MM.1S (cell line): ENCODE measurements around the gene CSF1R.

ENCODE experiments used
- DNase-seq: peaks from one replicate; pipeline ENCODE4 v3.0.0-alpha.2; 2015
- H2AFZ ChIP-seq: fragments of 300-600 bp; sonication (generic); 2 replicates; pipeline ENCODE4 v1.6.0; 2016; ENCODE audit warnings: antibody characterized with exemption, low read length
- H3F3A ChIP-seq: fragments of 300-600 bp; sonication (generic); 2 replicates; pipeline ENCODE4 v1.6.1; 2016; ENCODE audit warnings: mild to moderate bottlenecking, antibody characterized with exemption, low read length, moderate library complexity, mixed read lengths; ENCODE audit not compliant: insufficient read depth
- H3K27ac ChIP-seq: fragments of 300-600 bp; sonication (generic); 2 replicates; pipeline ENCODE4 v1.5.1; 2016; ENCODE audit warnings: mild to moderate bottlenecking, low read length
- H3K27me3 ChIP-seq: fragments of 300-600 bp; sonication (generic); replicated peaks from 2 replicates; pipeline ENCODE4 v1.6.0; 2016; ENCODE audit warnings: low read length; ENCODE audit not compliant: insufficient read depth
- H3K36me3 ChIP-seq: fragments of 300-600 bp; sonication (generic); replicated peaks from 2 replicates; pipeline ENCODE4 v1.6.1; 2016; ENCODE audit warnings: mild to moderate bottlenecking, low read length, mixed read lengths; ENCODE audit not compliant: insufficient read depth
- H3K4me1 ChIP-seq: fragments of 300-600 bp; sonication (generic); 2 replicates; pipeline ENCODE4 v1.6.1; 2016; ENCODE audit warnings: low read length, mixed read lengths
- H3K4me2 ChIP-seq: fragments of 300-600 bp; sonication (generic); 2 replicates; pipeline ENCODE4 v1.6.0; 2016; ENCODE audit warnings: low read depth, low read length
- H3K4me3 ChIP-seq: fragments of 300-600 bp; sonication (generic); 2 replicates; pipeline ENCODE4 v1.5.1; 2016; ENCODE audit warnings: low read length, mixed read lengths
- H3K79me2 ChIP-seq: fragments of 300-600 bp; sonication (generic); 2 replicates; pipeline ENCODE4 v1.6.1; 2016; ENCODE audit warnings: mixed run types, low read length, mixed read lengths
- H3K9ac ChIP-seq: fragments of 300-600 bp; sonication (generic); 2 replicates; pipeline ENCODE4 v1.6.1; 2016; ENCODE audit warnings: low read length, mixed read lengths
- H3K9me2 ChIP-seq: fragments of 300-600 bp; sonication (generic); replicated peaks from 2 replicates; pipeline ENCODE4 v1.6.1; 2016; ENCODE audit warnings: mild to moderate bottlenecking, low read length, mixed read lengths; ENCODE audit not compliant: insufficient read depth
- H3K9me3 ChIP-seq: fragments of 300-600 bp; sonication (generic); replicated peaks from 2 replicates; pipeline ENCODE4 v1.6.1; 2016; ENCODE audit warnings: mild to moderate bottlenecking, low read length, mixed read lengths; ENCODE audit not compliant: insufficient read depth
- H4K20me1 ChIP-seq: fragments of 300-600 bp; sonication (generic); 2 replicates; pipeline ENCODE4 v1.6.1; 2016; ENCODE audit warnings: mild to moderate bottlenecking, low read length, moderate library complexity, mixed read lengths; ENCODE audit not compliant: insufficient read depth
- CTCF ChIP-seq: fragments of 300-600 bp; sonication (generic); IDR thresholded peaks from 2 replicates; pipeline ENCODE4 v1.5.1; 2016; ENCODE audit warnings: antibody characterized with exemption, low read length, mixed read lengths
- EZH2 ChIP-seq: fragments of 300-600 bp; sonication (generic); optimal IDR thresholded peaks from 2 replicates; pipeline ENCODE3; 2017; ENCODE audit warnings: low read depth, mild to moderate bottlenecking, antibody characterized with exemption, low read length, mixed read lengths
- EZH2phosphoT487 ChIP-seq: fragments of 300-600 bp; sonication (generic); IDR thresholded peaks from 2 replicates; pipeline ENCODE4 v1.6.1; 2018; ENCODE audit warnings: antibody characterized with exemption, low read length

CSF1R gene

GRCh38 chr5:150114773-150115408, 28.5 kb upstream of the CSF1R start:
- no peak overlapping the region for H2AFZ ChIP-seq
- no peak overlapping the region for H3K4me2 ChIP-seq
- H3K9ac ChIP-seq = no peak overlapping the region
- no peak for DNase-seq
- no peaks in the 10 kb centered on the region for H3K4me1 ChIP-seq
- no peaks in the 10 kb centered on the region for H4K20me1 ChIP-seq
- H3K27me3 ChIP-seq = no peaks in the 10 kb centered on the region
- H3K9me3 ChIP-seq = no peaks in the 10 kb centered on the region
- H3K36me3 ChIP-seq = no peaks in the 10 kb centered on the region
- H3K9me2 ChIP-seq = no peaks in the 10 kb centered on the region
- no peak for TF ChIP-seq EZH2
- TF ChIP-seq CTCF = no peak
- no peak for TF ChIP-seq EZH2phosphoT487
- no peak overlapping the region for H3K27ac ChIP-seq
- no peaks in the 10 kb centered on the region for H3K79me2 ChIP-seq
- H3K4me3 ChIP-seq = no peak overlapping the region
- no peaks in the 10 kb centered on the region for H3F3A ChIP-seq

GRCh38 chr5:150114102-150114641, 27.8 kb upstream of the CSF1R start:
- H3K4me3 ChIP-seq = no peak overlapping the region
- H3K4me1 ChIP-seq = no peaks in the 10 kb centered on the region
- no peaks in the 10 kb centered on the region for H3K9me2 ChIP-seq
- no peak overlapping the region for H2AFZ ChIP-seq
- H3K4me2 ChIP-seq = no peak overlapping the region
- no peaks in the 10 kb centered on the region for H3K27me3 ChIP-seq
- no peak for TF ChIP-seq CTCF
- TF ChIP-seq EZH2phosphoT487 = no peak
- TF ChIP-seq EZH2 = no peak
- no peak overlapping the region for H3K9ac ChIP-seq
- no peaks in the 10 kb centered on the region for H3F3A ChIP-seq
- H4K20me1 ChIP-seq = no peaks in the 10 kb centered on the region
- no peak for DNase-seq
- no peak overlapping the region for H3K27ac ChIP-seq
- no peaks in the 10 kb centered on the region for H3K79me2 ChIP-seq
- H3K9me3 ChIP-seq = no peaks in the 10 kb centered on the region
- H3K36me3 ChIP-seq = no peaks in the 10 kb centered on the region

GRCh38 chr5:150113047-150113744, 26.8 kb upstream of the CSF1R start:
- no peak for TF ChIP-seq CTCF
- Histone ChIP-seq H3K9me3 (no peaks in the 10 kb centered on the region), H3K9ac (no peak overlapping the region), H3K27ac (no peak overlapping the region), H3K4me2 (no peak overlapping the region), H3K27me3 (no peaks in the 10 kb centered on the region), H3K36me3 (no peaks in the 10 kb centered on the region), H3K4me1 (no peaks in the 10 kb centered on the region), H4K20me1 (no peaks in the 10 kb centered on the region), H2AFZ (no peak overlapping the region), H3K4me3 (no peak overlapping the region), H3K79me2 (no peaks in the 10 kb centered on the region), H3F3A (no peaks in the 10 kb centered on the region), H3K9me2 (no peaks in the 10 kb centered on the region)
- DNase-seq = no peak
